DOHH2 (cell line): Measurements from ENCODE around the gene GPR62.
A peak's percentile ranks its signal among the peaks of the same experiment; 100 is the strongest.

Experiments
- H3F3A ChIP-seq: fragments of 200-600 bp; sonication (generic), shearing (Covaris generic); 2 replicates; pipeline ENCODE4 v1.6.0; 2016; ENCODE audit warnings: antibody characterized with exemption, mild to moderate bottlenecking; ENCODE audit not compliant: control insufficient read depth, insufficient read depth
- H3K27ac ChIP-seq: fragments of 200-600 bp; sonication (generic); 2 replicates; pipeline ENCODE4 v1.5.1; 2014; ENCODE audit warnings: low read depth, mild to moderate bottlenecking, low read length, moderate library complexity
- H3K27me3 ChIP-seq: fragments of 200-600 bp; sonication (generic); 2 replicates; pipeline ENCODE4 v1.6.1; 2014; ENCODE audit warnings: mild to moderate bottlenecking, low read length, mixed read lengths; ENCODE audit not compliant: control insufficient read depth
- H3K36me3 ChIP-seq: fragments of 200-600 bp; sonication (generic); 2 replicates; pipeline ENCODE4 v1.6.1; 2014; ENCODE audit warnings: mild to moderate bottlenecking, low read length, moderate library complexity, mixed read lengths; ENCODE audit not compliant: control insufficient read depth
- H3K4me1 ChIP-seq: fragments of 200-600 bp; sonication (generic); 2 replicates; pipeline ENCODE4 v1.6.1; 2014; ENCODE audit warnings: mild to moderate bottlenecking, low read length, mixed read lengths; ENCODE audit not compliant: control insufficient read depth
- H3K4me2 ChIP-seq: fragments of 200-600 bp; sonication (generic); 2 replicates; pipeline ENCODE4 v1.6.0; 2014; ENCODE audit warnings: mild to moderate bottlenecking, low read length, moderate library complexity
- H3K4me3 ChIP-seq: fragments of 200-600 bp; sonication (generic); 2 replicates; pipeline ENCODE4 v1.5.1; 2014; ENCODE audit warnings: mild to moderate bottlenecking, low read length, mixed read lengths
- H3K79me2 ChIP-seq: fragments of 200-600 bp; sonication (generic); 2 replicates; pipeline ENCODE4 v1.6.1; 2014; ENCODE audit warnings: mild to moderate bottlenecking, low read length, mixed read lengths; ENCODE audit not compliant: control insufficient read depth
- H3K9me2 ChIP-seq: fragments of 200-600 bp; sonication (generic); replicated peaks from 2 replicates; pipeline ENCODE4 v1.6.1; 2014; ENCODE audit warnings: mild to moderate bottlenecking, low read length, mixed read lengths; ENCODE audit not compliant: control insufficient read depth
- H3K9me3 ChIP-seq: fragments of 200-600 bp; sonication (generic); 2 replicates; pipeline ENCODE4 v1.6.1; 2014; ENCODE audit warnings: antibody characterized with exemption, low read length, mixed read lengths; ENCODE audit not compliant: control insufficient read depth, insufficient read depth
- H4K20me1 ChIP-seq: fragments of 200-600 bp; sonication (generic); 2 replicates; pipeline ENCODE4 v1.6.0; 2014; ENCODE audit warnings: low read depth, mild to moderate bottlenecking, antibody characterized with exemption, low read length, moderate library complexity; ENCODE audit not compliant: control insufficient read depth, insufficient read depth
- CTCF ChIP-seq: fragments of 200-600 bp; sonication (generic); IDR thresholded peaks from one replicate; pipeline ENCODE4 v1.5.1; 2014; ENCODE audit warnings: antibody characterized with exemption, mild to moderate bottlenecking, low read depth, low read length; ENCODE audit not compliant: poor library complexity, severe bottlenecking
- EZH2phosphoT487 ChIP-seq: fragments of 200-600 bp; sonication (generic); IDR thresholded peaks from 2 replicates; pipeline ENCODE4 v1.6.1; 2017; ENCODE audit warnings: borderline replicate concordance, mild to moderate bottlenecking, antibody characterized with exemption, low read length, moderate library complexity, mixed read lengths

Gene GPR62

GRCh38 chr3:51984269-51984647, 29.1 kb downstream of the GPR62 start:
- Histone ChIP-seq H3K4me1 (peaks cover 30% of the 10 kb centered on the region), H3K4me3 (peak overlapping the region; percentile 90; the same call in 1 of the 2 replicates), H3K4me2 (peak overlapping the region; percentile 99), H4K20me1 (no peaks in the 10 kb centered on the region), H3K9me2 (no peaks in the 10 kb centered on the region), H3K79me2 (peaks cover 23% of the 10 kb centered on the region), H3K27ac (no peak overlapping the region), H3K36me3 (peaks cover 6% of the 10 kb centered on the region; the same call in 1 of the 2 replicates), H3F3A (peaks cover 19% of the 10 kb centered on the region), H3K9me3 (no peaks in the 10 kb centered on the region), H3K27me3 (no peaks in the 10 kb centered on the region)
- no peak for TF ChIP-seq EZH2phosphoT487

- peaks cover 6% of the 10 kb centered on the region; the same call in 1 of the 2 replicates for H3K36me3 ChIP-seq
- peaks cover 25% of the 10 kb centered on the region for H3F3A ChIP-seq
- H4K20me1 ChIP-seq, result no peaks in the 10 kb centered on the region
- H3K9me2 ChIP-seq, result no peaks in the 10 kb centered on the region
- H3K79me2 ChIP-seq, result peaks cover 23% of the 10 kb centered on the region
- TF ChIP-seq CTCF (no peak), EZH2phosphoT487 (no peak)
- H3K9me3 ChIP-seq, result no peaks in the 10 kb centered on the region
- H3K27me3 ChIP-seq, result no peaks in the 10 kb centered on the region
- peaks cover 30% of the 10 kb centered on the region for H3K4me1 ChIP-seq
- no peak overlapping the region for H3K27ac ChIP-seq
- no peak overlapping the region for H3K4me3 ChIP-seq
- H3K4me2 ChIP-seq, result no peak overlapping the region
These were observed 29.9 kb downstream of the GPR62 start for GRCh38 chr3:51985063-51985462.

GRCh38 chr3:51986010-51986947, 31.1 kb downstream of the GPR62 start:
- H3F3A ChIP-seq, result peaks cover 27% of the 10 kb centered on the region

More at GRCh38 chr3:51986010-51986947, 31.1 kb downstream of the GPR62 start:
- no peak for TF ChIP-seq EZH2phosphoT487
- TF ChIP-seq CTCF, result no peak
- Histone ChIP-seq H3K36me3 (peaks cover 1% of the 10 kb centered on the region), H3K4me1 (peaks cover 28% of the 10 kb centered on the region), H3K9me3 (no peaks in the 10 kb centered on the region), H3K79me2 (peaks cover 12% of the 10 kb centered on the region), H3K4me3 (no peak overlapping the region), H3K4me2 (no peak overlapping the region), H3K27ac (no peak overlapping the region), H3K9me2 (no peaks in the 10 kb centered on the region), H4K20me1 (no peaks in the 10 kb centered on the region), H3K27me3 (no peaks in the 10 kb centered on the region)
